Panc1 (cell line): ENCODE results near the gene RGMA. TPM values are rescaled to one million over a fixed set of nuclear protein-coding genes. Genes with fewer than 3 reads are reported as not detected.
A peak's percentile ranks its signal among the peaks of the same experiment; 100 is the strongest.

ENCODE experiments used
- ATAC-seq: fragments of 200-7000 bp; cut with Tn5 transposase; 2 replicates; pipeline ENCODE4 v1.9.1; 2020; ENCODE audit warnings: mild to moderate bottlenecking, moderate library complexity
- BruUV-seq: library from RNA; stranded (reverse); fragments of 400-500 nt; replicated peaks from 2 replicates; lab custom pipeline; 2021; lab: Mats Ljungman, UMichigan
- CTCF ChIA-PET: fragments of 300-600 bp; sonication (Branson Sonifier 250); formaldehyde crosslinking; loops from one replicate; lab custom pipeline; 2022; ENCODE audit warnings: antibody characterized with exemption; lab: Charles Lee
- POLR2A ChIA-PET: fragments of 300-600 bp; sonication (Branson Sonifier 250); formaldehyde crosslinking; loops from one replicate; lab custom pipeline; 2022; ENCODE audit warnings: antibody characterized with exemption; lab: Charles Lee
- DNase-seq: peaks from one replicate; pipeline ENCODE4 v3.0.0-alpha.2; 2010; ENCODE audit warnings: low read depth, low spot score
- H3K27ac ChIP-seq: 2 replicates; pipeline ENCODE4 v1.5.1; 2011; ENCODE audit warnings: mild to moderate bottlenecking, low read length, inconsistent platforms
- H3K27me3 ChIP-seq: fragments of 200-500 bp; sonication (Bioruptor generic); 2 replicates; pipeline ENCODE4 v1.6.0; 2014; ENCODE audit warnings: low read length, inconsistent platforms; ENCODE audit not compliant: control insufficient read depth, insufficient read depth
- H3K36me3 ChIP-seq: fragments of 200-500 bp; sonication (Bioruptor generic); 2 replicates; pipeline ENCODE4 v1.5.1; 2014; ENCODE audit warnings: inconsistent platforms, mild to moderate bottlenecking, low read length, moderate library complexity; ENCODE audit not compliant: control insufficient read depth, insufficient read depth
- H3K4me1 ChIP-seq: 2 replicates; pipeline ENCODE4 v1.5.1; 2011; ENCODE audit warnings: inconsistent platforms, mild to moderate bottlenecking, low read length, moderate library complexity; ENCODE audit not compliant: control insufficient read depth, insufficient read depth
- H3K4me3 ChIP-seq, 2 experiments: 2 replicates each; pipeline ENCODE4 v1.5.1; 2011 to 2012; ENCODE audit warnings: low read depth in 2 of 2, low read length in 2 of 2, mild to moderate bottlenecking in 2 of 2, inconsistent platforms in 1 of 2, moderate library complexity in 1 of 2
- H3K9me3 ChIP-seq: fragments of 200-500 bp; sonication (Bioruptor generic); 2 replicates; pipeline ENCODE4 v1.5.1; 2014; ENCODE audit warnings: low read depth, mild to moderate bottlenecking, inconsistent platforms, low read length, moderate library complexity; ENCODE audit not compliant: control insufficient read depth, insufficient read depth
- POLR2AphosphoS5 ChIP-seq: IDR thresholded peaks from 2 replicates; pipeline ENCODE4 v1.6.1; 2012; ENCODE audit warnings: mild to moderate bottlenecking, low read depth, low read length, moderate library complexity
- SIN3A ChIP-seq: IDR thresholded peaks from 2 replicates; pipeline ENCODE4 v1.6.1; 2012; ENCODE audit warnings: low read depth, mild to moderate bottlenecking, low read length, moderate library complexity, borderline replicate concordance; ENCODE audit not compliant: insufficient read depth
- TCF7L2 ChIP-seq: IDR thresholded peaks from 2 replicates; pipeline ENCODE4 v1.6.1; 2011; ENCODE audit warnings: mild to moderate bottlenecking, low read depth, low read length, inconsistent platforms
- in situ Hi-C: cut with HindIII; loops from 2 replicates; pipeline ENCODE4 v1.10.0; 2016; ENCODE audit warnings: low sequenced_read_pairs, low pct_unique_long_range_greater_than_20kb
- intact Hi-C: fragments of 100-400 bp; cut with micrococcal nuclease; formaldehyde crosslinking; loops from one replicate; pipeline ENCODE4 v1.10.0; 2022; ENCODE audit not compliant: unreplicated experiment
- total RNA-seq: library from RNA; stranded (reverse); gene quantifications from one replicate; pipeline ENCODE4 v1.2.1, GENCODE V29; 2021; ENCODE audit not compliant: unreplicated experiment
- TF ChIP-seq, protein P1 (sequence below), 2 experiments: IDR thresholded peaks; 2 replicates each; pipeline ENCODE4 v1.6.1; 2011 to 2012; ENCODE audit warnings: low read depth in 2 of 2, control low read depth in 1 of 2, low read length in 1 of 2, mild to moderate bottlenecking in 1 of 2, moderate library complexity in 1 of 2; ENCODE audit not compliant: insufficient read depth in 1 of 2
- TF ChIP-seq, protein P2 (sequence below): fragments of 450-650 bp; IDR thresholded peaks from 2 replicates; pipeline ENCODE4 v1.5.1; 2017; ENCODE audit warnings: mild to moderate bottlenecking

The RGMA gene
- total RNA-seq, 1 experiment from 2014 or later, result 0.62 TPM

DNA sequence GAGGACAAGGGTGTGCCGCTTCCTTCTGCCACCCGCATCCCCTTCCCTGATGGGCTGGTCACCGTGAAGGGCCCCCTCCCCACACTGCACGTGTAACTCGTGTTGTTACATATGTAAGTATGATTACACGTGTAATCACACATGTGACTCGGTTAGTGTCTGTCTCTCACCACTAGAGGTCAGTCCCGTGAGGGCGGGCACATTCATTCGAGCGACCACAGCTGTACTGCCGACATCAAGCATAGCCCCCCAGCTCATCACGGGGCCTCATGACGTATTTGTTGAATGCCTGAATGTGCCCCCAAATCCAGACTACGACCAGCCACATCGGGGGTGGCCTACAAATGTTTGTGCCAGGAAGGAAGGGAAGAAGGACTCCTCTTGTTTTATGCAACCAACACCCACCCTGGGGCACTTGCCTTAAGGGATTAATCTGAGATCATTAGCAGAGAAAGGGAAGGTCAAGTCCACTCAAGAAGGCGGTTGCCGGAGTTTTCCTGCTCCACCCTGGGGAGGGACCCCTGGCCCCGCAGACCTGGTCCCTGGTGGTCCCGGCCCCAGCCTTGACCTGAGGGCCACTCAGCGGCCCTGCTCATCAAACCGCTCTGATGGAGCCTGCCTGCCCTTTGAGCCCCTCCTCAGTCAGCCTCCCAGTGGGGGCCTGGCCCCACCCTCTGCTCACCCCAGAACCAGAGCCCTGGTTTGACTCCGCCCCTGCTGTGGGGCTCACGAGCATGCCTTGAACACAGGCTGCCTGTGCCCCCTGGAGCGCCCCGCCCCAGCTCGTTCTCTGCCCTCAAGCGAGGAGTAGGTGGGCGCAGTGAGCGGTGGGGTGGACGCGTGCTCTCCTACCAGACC is 52.8 kb downstream of the RGMA start:
- ChIA-PET CTCF (interaction anchor here (0.8 kb wide), 1 partner anchor 14 kb away, joined by 4 read pairs; no protein-coding TSS in a partner anchor), POLR2A (no interaction called here)
- Histone ChIP-seq H3K9me3 (no peaks in the 10 kb centered on the region), H3K27ac (no peak overlapping the region), H3K4me1 (no peaks in the 10 kb centered on the region), H3K27me3 (no peaks in the 10 kb centered on the region), H3K4me3 (no peak overlapping the region), H3K36me3 (no peaks in the 10 kb centered on the region)
- TF ChIP-seq, protein P1, sequence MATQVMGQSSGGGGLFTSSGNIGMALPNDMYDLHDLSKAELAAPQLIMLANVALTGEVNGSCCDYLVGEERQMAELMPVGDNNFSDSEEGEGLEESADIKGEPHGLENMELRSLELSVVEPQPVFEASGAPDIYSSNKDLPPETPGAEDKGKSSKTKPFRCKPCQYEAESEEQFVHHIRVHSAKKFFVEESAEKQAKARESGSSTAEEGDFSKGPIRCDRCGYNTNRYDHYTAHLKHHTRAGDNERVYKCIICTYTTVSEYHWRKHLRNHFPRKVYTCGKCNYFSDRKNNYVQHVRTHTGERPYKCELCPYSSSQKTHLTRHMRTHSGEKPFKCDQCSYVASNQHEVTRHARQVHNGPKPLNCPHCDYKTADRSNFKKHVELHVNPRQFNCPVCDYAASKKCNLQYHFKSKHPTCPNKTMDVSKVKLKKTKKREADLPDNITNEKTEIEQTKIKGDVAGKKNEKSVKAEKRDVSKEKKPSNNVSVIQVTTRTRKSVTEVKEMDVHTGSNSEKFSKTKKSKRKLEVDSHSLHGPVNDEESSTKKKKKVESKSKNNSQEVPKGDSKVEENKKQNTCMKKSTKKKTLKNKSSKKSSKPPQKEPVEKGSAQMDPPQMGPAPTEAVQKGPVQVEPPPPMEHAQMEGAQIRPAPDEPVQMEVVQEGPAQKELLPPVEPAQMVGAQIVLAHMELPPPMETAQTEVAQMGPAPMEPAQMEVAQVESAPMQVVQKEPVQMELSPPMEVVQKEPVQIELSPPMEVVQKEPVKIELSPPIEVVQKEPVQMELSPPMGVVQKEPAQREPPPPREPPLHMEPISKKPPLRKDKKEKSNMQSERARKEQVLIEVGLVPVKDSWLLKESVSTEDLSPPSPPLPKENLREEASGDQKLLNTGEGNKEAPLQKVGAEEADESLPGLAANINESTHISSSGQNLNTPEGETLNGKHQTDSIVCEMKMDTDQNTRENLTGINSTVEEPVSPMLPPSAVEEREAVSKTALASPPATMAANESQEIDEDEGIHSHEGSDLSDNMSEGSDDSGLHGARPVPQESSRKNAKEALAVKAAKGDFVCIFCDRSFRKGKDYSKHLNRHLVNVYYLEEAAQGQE (IDR thresholded peaks at IDR 0.05; ENCODE audit: insufficient read depth in 1 of 2, low read depth in 2 of 2, low read length in 1 of 2), result no peak
- no peak for TF ChIP-seq POLR2AphosphoS5
- TF ChIP-seq TCF7L2, result no peak
- TF ChIP-seq, protein P2, sequence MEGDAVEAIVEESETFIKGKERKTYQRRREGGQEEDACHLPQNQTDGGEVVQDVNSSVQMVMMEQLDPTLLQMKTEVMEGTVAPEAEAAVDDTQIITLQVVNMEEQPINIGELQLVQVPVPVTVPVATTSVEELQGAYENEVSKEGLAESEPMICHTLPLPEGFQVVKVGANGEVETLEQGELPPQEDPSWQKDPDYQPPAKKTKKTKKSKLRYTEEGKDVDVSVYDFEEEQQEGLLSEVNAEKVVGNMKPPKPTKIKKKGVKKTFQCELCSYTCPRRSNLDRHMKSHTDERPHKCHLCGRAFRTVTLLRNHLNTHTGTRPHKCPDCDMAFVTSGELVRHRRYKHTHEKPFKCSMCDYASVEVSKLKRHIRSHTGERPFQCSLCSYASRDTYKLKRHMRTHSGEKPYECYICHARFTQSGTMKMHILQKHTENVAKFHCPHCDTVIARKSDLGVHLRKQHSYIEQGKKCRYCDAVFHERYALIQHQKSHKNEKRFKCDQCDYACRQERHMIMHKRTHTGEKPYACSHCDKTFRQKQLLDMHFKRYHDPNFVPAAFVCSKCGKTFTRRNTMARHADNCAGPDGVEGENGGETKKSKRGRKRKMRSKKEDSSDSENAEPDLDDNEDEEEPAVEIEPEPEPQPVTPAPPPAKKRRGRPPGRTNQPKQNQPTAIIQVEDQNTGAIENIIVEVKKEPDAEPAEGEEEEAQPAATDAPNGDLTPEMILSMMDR, result peak; percentile 91
- TF ChIP-seq SIN3A, result no peak
- in situ Hi-C loops (no loop called here), intact Hi-C loops (loop anchor here (10.0 kb wide), 2 partner anchors 949 to 1289 kb away; no protein-coding TSS in a partner anchor)
- BruUV-seq, result no TSS peak
- ATAC-seq (peak; percentile 73), DNase-seq (no peak)

DNA sequence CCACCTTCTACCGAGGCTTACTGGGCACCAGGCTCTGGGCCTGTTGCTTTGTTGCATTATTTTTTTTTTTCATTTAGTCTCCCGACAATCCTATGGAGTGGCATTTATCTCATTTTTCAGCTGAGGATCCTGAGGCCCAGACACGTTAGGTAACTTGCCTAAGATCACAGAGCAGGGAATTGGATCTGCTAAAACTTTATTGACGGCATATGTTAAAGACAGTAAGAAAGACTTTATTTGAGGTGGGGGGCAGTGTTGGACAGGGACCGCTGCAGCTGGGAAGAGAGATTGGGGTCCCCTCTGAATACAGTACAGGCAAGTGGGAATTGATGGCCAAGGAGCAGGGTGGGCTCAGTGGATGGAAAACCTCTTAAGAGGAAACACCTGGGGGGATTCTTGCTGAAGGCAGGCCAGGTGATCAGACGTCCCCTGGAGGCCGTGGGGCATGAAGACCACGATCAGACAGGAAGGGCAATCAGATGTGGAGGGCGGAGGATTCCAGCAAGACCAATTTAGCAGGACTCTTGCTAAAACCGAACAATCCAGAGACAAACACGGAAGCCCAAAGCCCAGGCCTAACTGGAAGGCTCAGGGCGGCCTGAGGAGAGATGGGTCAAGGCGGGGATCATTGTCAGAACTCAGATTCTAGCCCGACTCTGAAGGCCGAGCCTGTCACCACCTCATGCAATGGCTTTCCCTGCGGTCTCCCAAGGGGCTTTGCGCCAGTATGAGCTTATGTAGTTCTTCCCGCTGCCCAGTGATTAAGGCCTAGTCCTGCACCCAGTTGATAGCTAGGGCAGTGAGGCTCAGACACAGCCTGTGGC is 53.7 kb downstream of the RGMA start:
- no peaks in the 10 kb centered on the region for H3K36me3 ChIP-seq
- intact Hi-C loops, result loop anchor here (10.0 kb wide), 2 partner anchors 949 to 1289 kb away; no protein-coding TSS in a partner anchor
- peaks cover 4% of the 10 kb centered on the region; the same call in 1 of the 2 replicates for H3K4me1 ChIP-seq
- DNase-seq, result no peak
- ChIA-PET CTCF (interaction anchor here (0.8 to 0.9 kb wide), 2 partner anchors 15 to 1085 kb away, joined by 3 to 4 read pairs; no protein-coding TSS in a partner anchor), POLR2A (no interaction called here)
- H3K27ac ChIP-seq, result no peak overlapping the region
- in situ Hi-C loops, result no loop called here
- BruUV-seq, result no TSS peak
- TF ChIP-seq POLR2AphosphoS5 (no peak), TCF7L2 (no peak), SIN3A (no peak)
- TF ChIP-seq, protein P1 (IDR thresholded peaks at IDR 0.05; ENCODE audit: insufficient read depth in 1 of 2, low read depth in 2 of 2, low read length in 1 of 2), result no peak
- TF ChIP-seq, protein P2, result no peak
- ATAC-seq, result peak; percentile 31
- no peaks in the 10 kb centered on the region for H3K9me3 ChIP-seq
- no peaks in the 10 kb centered on the region for H3K27me3 ChIP-seq
- no peak overlapping the region for H3K4me3 ChIP-seq
